Measurements from ENCODE around the gene CMC1.

DNA sequence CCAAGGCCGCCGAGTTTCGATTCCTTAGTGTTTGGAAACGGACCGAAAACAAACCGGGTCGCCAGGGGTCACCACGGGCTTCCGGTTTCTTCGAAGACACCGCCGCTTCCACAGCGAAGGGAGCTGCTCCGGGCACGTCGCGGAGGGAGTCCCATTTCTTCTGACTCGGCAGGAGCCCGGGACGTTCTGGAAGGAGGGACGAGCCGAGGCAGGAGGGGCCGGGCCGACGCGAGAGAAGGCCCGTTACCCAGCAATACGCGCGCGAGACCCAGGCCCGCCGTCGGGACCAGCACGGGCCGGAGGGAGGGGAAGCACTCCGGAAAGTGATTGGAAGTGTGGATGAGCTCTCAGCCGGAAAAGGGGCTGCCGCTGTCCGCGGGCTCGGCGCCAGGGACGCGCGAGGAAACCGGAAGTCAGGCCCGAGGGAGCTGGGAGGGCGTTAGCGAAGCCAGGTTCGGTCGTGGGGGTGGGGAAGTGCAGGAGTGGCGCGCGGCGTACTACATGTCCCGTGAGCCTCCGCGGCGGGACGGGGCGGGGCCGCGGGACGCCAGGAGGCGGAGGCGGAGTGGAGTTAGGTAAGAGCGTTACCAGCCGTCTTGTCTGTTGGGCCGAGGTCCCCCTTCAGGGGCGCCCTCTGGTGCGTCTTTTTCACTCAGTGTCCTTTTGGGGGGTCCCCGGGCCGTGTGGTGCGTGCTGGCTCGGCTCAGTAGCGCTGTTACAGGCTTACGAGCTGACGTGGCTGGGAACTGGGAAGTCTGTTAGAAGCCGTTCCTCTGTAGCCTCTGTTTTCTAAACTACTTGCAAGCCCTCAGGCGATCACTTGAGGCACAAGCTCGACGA is 107.4 kb downstream of the CMC1 start, which contains the start of the genes AZI2 and ZCWPW2:
- TF ChIP-seq, protein P1, sequence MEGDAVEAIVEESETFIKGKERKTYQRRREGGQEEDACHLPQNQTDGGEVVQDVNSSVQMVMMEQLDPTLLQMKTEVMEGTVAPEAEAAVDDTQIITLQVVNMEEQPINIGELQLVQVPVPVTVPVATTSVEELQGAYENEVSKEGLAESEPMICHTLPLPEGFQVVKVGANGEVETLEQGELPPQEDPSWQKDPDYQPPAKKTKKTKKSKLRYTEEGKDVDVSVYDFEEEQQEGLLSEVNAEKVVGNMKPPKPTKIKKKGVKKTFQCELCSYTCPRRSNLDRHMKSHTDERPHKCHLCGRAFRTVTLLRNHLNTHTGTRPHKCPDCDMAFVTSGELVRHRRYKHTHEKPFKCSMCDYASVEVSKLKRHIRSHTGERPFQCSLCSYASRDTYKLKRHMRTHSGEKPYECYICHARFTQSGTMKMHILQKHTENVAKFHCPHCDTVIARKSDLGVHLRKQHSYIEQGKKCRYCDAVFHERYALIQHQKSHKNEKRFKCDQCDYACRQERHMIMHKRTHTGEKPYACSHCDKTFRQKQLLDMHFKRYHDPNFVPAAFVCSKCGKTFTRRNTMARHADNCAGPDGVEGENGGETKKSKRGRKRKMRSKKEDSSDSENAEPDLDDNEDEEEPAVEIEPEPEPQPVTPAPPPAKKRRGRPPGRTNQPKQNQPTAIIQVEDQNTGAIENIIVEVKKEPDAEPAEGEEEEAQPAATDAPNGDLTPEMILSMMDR (IDR thresholded peaks at IDR 0.05; ENCODE audit: low read length) = peak; percentile 42
- no peak for TF ChIP-seq EZH2 (IDR thresholded peaks at IDR 0.05; ENCODE audit: borderline replicate concordance, low read length)
